ENCODE data around the gene KHNYN. TPM values are rescaled to one million over a fixed set of nuclear protein-coding genes. Genes with fewer than 3 reads are reported as not detected.

The KHNYN gene
- total and polyA plus RNA-seq, 2 experiments from 2014 or later: 2.7 to 28.1 TPM

- no peaks in the 10 kb centered on the region for H3K4me1 ChIP-seq (ENCODE audit: insufficient read depth)
- no peak overlapping the region for H2AFZ ChIP-seq
- H3K4me1 Mint-ChIP-seq: peaks cover 2% of the 10 kb centered on the region; the same call in 1 of the 3 replicates
- H3K27me3 Mint-ChIP-seq (ENCODE audit: insufficient read depth, low read depth, poor library complexity): peaks cover 7% of the 10 kb centered on the region
- no peaks in the 10 kb centered on the region for H3K36me3 ChIP-seq (ENCODE audit: insufficient read depth)
- H3K4me3 Mint-ChIP-seq: no peak overlapping the region
- H3K27ac ChIP-seq (ENCODE audit: low read depth): no peak overlapping the region
- no peaks in the 10 kb centered on the region for H4K20me1 ChIP-seq (replicated peaks; ENCODE audit: insufficient read depth)
- no peak overlapping the region; the same call in 1 of the 2 replicates for H3K27ac Mint-ChIP-seq
- no peaks in the 10 kb centered on the region for H3K9me2 ChIP-seq (ENCODE audit: insufficient read depth)
- H3K4me2 ChIP-seq: no peak overlapping the region
- no peaks in the 10 kb centered on the region for H3F3A ChIP-seq (replicated peaks; ENCODE audit: low read depth)
- DNase-seq (ENCODE audit: low spot score): no peak
- H3K27me3 ChIP-seq (ENCODE audit: insufficient read depth): peaks cover 24% of the 10 kb centered on the region
- H3K4me3 ChIP-seq: no peak overlapping the region
- no peaks in the 10 kb centered on the region for H3K79me2 ChIP-seq (replicated peaks; ENCODE audit: insufficient read depth)
- TF ChIP-seq POLR2AphosphoS5 (IDR thresholded peaks at IDR 0.05; ENCODE audit: low read depth) (no peak; the same call in 1 of the 2 replicates), CTCF (conservative IDR thresholded peaks at IDR 0.05; ENCODE audit: low read depth in 2 of 2) (no peak), EZH2 (IDR thresholded peaks at IDR 0.05; ENCODE audit: low read depth, unreplicated experiment) (no peak), REST (IDR thresholded peaks at IDR 0.05; ENCODE audit: unreplicated experiment) (no peak), NANOG (IDR thresholded peaks at IDR 0.05; ENCODE audit: borderline replicate concordance) (no peak), ZNF462 (CRISPR knock-in tag; IDR thresholded peaks at IDR 0.05) (no peak), ZNF114 (CRISPR knock-in tag; IDR thresholded peaks at IDR 0.05) (no peak), EZH2phosphoT487 (IDR thresholded peaks at IDR 0.05; ENCODE audit: unreplicated experiment) (no peak), JUNB (IDR thresholded peaks at IDR 0.05; ENCODE audit: unreplicated experiment) (no peak), ETS1 (IDR thresholded peaks at IDR 0.05) (no peak), STAT1 (IDR thresholded peaks at IDR 0.05; ENCODE audit: unreplicated experiment) (no peak)
- peaks cover 5% of the 10 kb centered on the region; the same call in 1 of the 3 replicates for H3K36me3 Mint-ChIP-seq (ENCODE audit: low read depth)
- H3K9me3 Mint-ChIP-seq: peaks cover 2% of the 10 kb centered on the region; the same call in 1 of the 3 replicates
- no peak for ATAC-seq
Observed at GRCh38 chr14:24417832-24418491, 11.8 kb upstream of the KHNYN start.
